WI38 (cell line): ENCODE measurements around the gene CFAP100.

ENCODE experiments used
- H3K4me3 ChIP-seq: 2 replicates; pipeline ENCODE4 v1.5.1; 2011; ENCODE audit warnings: low read depth, mild to moderate bottlenecking, control low read depth, low read length
- CTCF ChIP-seq: IDR thresholded peaks from 2 replicates; pipeline ENCODE4 v1.5.1; 2012; ENCODE audit warnings: low read depth, mild to moderate bottlenecking, control low read depth, low read length

The CFAP100 gene

GRCh38 chr3:126419886-126420786 lies 25.4 kb downstream of the CFAP100 start:
- no peak overlapping the region for H3K4me3 ChIP-seq
- TF ChIP-seq CTCF: no peak

GRCh38 chr3:126421573-126422119 lies 26.9 kb downstream of the CFAP100 start:
- no peak for TF ChIP-seq CTCF

GRCh38 chr3:126422121-126422520 lies 27.4 kb downstream of the CFAP100 start:
- no peak overlapping the region for H3K4me3 ChIP-seq
- TF ChIP-seq CTCF: no peak

More at GRCh38 chr3:126421573-126422119, 26.9 kb downstream of the CFAP100 start:
- no peak overlapping the region for H3K4me3 ChIP-seq

GRCh38 chr3:126422571-126423091 lies 27.9 kb downstream of the CFAP100 start:
- no peak overlapping the region for H3K4me3 ChIP-seq
- no peak for TF ChIP-seq CTCF

GRCh38 chr3:126423191-126424038 lies 28.7 kb downstream of the CFAP100 start:
- no peak overlapping the region for H3K4me3 ChIP-seq
- TF ChIP-seq CTCF: no peak

- no peak overlapping the region for H3K4me3 ChIP-seq
- TF ChIP-seq CTCF: no peak
These were observed 29.5 kb downstream of the CFAP100 start for GRCh38 chr3:126424039-126424717.
